Measurements from ENCODE around the gene PIGX.
"Not testable (repeated sequence)": the region's sequence is repeated elsewhere in the genome, so short reads cannot be mapped to it uniquely, and the experiment has no call there.

Gene PIGX

GRCh38 chr3:196706731-196707130 lies 5.4 kb upstream of the PIGX start:
- no peak for DNase-seq

GRCh38 chr3:196707566-196707965 lies 4.6 kb upstream of the PIGX start:
- DNase-seq, result no peak

- DNase-seq, result no peak
Observed at GRCh38 chr3:196708467-196708866, 3.7 kb upstream of the PIGX start.

DNA sequence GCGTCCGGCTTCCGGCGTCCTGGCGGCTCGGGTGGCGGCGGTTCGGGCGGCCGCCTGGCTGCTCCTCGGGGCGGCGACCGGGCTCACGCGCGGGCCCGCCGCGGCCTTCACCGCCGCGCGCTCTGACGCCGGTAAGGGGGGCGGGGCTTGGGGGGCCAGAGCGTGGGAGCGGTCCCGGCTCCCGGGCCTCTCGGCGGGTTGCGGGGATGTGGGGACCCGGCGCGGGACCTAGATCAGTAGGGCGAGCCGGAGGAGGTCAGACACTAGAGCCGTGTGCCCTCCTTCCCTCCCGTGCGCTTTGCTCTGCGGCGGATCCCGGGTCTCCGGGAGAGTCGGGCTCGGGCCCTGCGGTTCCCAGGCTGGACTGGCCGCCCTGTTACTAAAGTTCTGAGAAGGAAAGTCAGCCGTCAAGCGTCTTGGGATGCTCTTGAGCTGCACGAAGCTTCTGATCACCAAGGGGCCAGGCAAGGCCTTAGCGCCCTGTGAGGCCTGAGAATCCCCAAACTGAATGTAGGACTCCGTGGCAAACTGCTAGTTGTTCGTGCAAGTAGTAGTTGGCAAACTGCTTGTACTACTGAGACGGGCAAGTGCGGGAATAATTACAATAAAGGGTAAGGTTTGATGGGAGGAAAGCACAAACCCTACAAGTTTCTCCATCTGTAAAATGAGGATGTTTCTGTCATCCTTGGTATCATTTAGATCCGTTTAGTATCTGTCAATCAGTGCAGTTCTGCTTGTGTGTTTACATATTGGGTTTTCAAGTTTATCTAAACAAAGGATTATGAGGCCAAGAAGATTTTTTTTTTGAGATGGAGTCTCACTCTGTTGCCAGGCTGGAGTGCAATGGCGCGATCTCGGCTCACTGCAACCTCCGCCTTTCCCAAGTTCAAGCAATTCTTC lies 587 bp downstream of the PIGX start:
- no peak for DNase-seq

DNA sequence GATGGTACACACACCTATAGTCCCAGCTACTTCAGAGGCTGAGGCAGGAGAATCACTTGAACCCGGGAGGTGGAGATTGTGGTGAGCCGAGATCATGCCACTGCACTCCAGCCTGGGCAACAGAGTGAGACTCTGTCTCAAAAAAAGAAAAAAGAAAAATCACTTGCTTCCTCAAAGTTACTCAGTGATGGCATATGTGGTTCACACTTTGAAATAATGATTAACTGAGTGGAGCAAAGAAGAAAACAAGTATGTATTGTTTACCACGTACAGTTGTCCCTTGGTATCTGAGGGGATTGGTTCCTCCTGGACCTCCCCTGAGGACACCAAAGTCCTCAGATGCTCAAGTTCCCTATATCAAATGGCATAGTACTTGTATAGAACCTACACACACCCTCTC lies 5.0 kb downstream of the PIGX start:
- DNase-seq, result not testable (repeated sequence)

DNA sequence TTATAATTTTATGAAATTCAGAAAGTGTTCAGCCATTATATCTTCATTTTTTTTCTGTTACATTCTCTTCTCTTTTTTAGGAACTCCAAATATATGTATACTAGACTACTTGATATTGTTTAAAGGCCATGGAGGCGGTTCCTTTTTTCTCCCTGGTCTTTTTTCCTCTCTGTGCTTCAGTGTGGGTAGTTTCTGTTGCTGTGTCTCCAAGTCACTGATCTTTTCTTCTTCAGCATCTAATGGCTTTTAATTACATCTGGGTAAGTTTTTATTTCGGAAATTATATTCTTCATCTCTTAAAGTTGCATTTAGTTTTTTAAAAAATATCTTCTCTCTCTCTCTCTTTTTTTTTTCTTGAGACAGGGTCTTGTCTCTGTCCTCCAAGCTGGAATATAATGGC lies 8.9 kb downstream of the PIGX start:
- no peak for DNase-seq

DNA sequence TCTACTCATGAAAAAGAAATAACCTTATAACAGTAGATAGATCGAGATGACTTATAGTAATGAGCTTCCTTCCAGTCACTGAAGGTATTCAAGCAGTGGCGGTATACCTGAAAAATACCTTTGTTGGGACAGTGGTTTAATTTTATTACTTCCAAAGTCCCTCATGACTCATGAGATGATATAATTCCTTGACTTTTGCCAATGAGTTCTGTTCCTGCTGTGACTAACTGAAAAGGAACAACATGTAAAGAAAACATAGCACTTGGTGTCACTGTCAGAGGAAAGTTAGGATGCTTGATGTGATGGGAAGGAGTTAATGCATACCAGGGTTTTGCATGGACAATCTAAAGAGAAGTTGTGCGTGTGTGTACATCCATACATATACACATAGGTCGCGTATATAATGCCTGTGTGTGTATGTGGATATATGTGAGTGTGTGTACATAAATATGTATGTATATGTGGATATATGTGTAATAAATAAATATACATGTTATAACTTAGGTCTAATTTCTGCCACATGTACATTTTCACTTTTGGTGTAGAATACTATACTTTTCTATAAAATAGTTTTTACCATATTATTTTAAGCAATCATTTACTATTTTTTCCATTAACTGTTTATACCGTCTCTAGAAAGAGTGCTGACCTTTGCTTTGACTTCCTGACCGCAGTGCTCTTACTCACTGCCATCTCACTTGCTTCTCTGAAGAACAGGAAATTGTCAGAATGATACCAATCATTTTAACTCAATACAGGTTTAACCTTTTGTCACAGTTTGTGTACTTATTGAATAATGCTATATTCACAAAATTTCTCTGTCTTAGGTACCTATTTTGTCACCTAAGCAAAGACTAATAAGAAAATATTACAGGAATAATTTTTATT lies 14.9 kb downstream of the PIGX start:
- peak; percentile 67 for DNase-seq

DNA sequence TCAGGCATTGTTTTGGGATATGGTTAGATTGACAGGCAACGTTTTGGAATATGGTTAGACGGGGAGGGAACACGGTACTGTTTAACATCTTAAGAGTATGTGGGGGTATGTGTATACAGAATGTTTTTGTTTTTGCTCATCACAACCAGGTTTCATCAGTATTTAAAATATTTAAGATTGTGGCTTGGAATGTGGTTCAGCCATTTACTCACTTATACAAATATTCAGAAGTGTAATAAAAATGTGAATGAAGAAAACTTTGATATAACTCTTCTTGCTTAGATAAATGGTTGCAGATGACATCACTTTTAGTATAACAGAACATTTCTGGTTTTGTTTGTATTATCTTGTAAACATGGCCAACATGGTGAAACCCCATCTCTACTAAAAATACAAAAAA lies 23.6 kb downstream of the PIGX start:
- no peak for DNase-seq

DNA sequence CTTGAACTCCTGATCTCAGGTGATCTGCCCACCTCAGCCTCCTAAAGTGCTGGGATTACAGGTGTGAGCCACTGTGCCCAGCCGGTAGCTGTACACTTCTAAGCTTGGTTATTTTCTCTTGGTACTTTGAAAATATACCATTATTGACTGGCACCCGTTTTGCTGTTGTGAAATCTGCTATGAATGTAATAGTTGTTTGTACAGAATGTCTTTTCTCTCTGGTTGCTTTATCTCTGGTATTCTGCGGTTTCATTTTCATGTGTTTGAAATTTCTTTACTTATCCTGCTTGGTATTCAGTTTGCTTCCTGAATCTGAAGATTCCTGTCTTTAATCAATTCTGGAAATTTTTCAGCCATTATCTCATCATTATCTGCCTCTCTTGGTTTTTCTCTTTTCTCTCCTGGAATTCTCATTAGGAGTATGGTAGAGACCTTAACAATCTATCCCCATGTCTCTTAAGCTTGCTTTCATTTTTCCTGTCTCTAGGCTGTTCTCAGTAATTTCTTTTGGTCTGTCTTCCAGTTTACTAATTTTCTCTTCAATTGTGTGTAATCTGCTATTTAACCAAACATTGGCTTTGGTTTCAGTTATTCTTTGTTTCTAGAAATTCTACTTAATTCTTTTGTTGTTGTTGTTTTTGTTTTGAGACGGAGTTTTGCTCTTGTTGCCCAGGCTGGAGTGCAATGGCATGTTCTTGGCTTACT lies 24.6 kb downstream of the PIGX start:
- DNase-seq, result no peak

GRCh38 chr3:196737655-196738054 lies 25.5 kb downstream of the PIGX start:
- DNase-seq, result no peak

DNA sequence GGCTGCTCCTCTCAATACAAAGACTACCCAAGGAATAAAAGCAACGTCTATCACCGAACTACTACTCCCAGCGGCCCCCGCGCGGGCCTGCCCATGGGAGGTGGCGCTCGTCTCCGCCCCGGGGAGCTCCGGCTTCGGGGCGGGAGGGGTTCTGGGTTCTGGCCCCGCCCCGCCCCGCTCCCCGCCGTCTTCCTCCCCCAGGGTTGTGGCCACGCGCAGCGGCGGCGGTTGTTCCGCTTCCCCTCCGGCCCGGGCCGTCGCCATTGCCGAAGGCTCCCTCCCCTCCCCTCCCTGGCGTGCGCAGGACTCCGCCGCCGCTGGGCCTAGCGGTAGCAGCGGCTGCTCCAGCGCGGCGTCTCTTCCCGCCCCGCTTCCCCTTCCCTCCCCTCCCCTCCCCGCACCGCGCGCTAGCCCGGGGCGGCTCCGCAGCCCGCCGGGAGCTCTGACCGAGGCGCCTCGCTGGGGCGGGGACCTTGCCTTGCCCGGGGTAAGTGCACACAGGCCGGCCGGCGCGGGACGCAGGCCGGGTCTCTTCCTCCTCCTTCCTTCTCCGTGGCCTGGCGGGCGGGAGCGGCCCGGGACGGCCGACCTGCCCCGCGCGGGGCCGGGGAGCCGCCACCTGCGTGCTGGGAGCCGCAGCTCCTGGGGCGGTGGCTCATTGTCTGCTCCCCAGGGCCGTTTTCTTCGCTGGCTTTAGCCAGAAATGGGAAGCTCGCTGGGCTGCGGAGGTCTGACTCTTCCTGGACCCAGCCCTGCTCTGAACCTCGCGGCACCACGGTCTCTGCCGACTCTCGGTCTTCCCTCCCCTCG lies 27.7 kb downstream of the PIGX start, which contains the start of gene PAK2:
Gene PAK2 (plus strand): TSS at position 187 of the 810 bp plus-strand sequence. CDS start 42,790 bp downstream, outside the sequence.
- peak; percentile 95 for DNase-seq

GRCh38 chr3:196740481-196741248 lies 28.5 kb downstream of the PIGX start:
- DNase-seq, result peak; percentile 42

DNA sequence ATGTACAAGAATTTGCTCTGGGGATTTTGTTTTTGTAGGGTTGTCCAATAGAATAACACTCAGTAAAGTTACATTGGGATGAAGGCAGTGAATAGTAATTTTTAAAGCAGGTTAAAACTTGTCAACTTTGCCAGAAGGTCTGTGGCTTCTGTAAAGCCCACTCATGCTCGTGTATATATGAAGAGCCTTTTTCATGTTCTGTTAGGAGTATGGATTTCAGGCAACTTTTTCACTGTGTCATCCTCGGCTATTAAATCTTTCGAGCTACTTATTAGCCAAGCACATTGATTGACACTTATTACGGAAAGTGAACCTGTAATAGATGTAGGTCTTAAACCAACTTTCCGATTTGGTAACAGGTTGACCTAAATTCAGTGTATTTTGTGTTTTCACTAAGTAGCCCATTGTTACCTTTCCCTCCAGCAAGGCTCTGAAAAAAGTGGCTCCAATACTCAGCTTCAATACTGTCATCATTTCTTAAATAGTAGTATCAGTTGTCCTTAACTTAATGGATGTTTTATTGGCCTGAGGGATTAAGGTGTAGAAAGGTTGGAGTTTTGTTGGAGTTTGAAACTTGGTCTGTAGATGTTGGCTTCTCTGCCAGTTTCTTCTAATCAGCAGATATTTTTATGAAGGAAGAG lies 29.2 kb downstream of the PIGX start:
- DNase-seq, result no peak

- DNase-seq, result not testable (repeated sequence)
Observed at GRCh38 chr3:196743569-196743968, 31.4 kb downstream of the PIGX start.

DNA sequence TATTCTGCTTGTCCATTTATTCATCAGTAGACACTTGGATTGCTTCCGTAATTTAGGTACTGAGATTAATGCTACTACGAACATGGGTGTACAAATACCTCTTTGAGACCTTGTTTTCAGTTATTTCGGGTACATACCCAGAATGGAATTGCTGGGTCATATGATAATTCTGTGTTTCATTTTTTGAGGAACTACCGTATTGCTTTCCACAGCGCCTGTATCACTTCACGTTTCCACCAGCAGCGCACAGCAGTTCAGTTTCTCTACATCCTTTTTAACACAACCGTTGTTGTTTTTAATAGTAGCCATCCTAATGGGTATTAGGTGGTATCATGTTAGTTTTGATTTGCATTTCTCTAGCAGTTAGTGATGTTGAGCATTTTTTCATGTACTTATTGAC lies 36.9 kb downstream of the PIGX start:
- no peak for DNase-seq

GRCh38 chr3:196753201-196753600 lies 41.0 kb downstream of the PIGX start:
- DNase-seq, result no peak

DNA sequence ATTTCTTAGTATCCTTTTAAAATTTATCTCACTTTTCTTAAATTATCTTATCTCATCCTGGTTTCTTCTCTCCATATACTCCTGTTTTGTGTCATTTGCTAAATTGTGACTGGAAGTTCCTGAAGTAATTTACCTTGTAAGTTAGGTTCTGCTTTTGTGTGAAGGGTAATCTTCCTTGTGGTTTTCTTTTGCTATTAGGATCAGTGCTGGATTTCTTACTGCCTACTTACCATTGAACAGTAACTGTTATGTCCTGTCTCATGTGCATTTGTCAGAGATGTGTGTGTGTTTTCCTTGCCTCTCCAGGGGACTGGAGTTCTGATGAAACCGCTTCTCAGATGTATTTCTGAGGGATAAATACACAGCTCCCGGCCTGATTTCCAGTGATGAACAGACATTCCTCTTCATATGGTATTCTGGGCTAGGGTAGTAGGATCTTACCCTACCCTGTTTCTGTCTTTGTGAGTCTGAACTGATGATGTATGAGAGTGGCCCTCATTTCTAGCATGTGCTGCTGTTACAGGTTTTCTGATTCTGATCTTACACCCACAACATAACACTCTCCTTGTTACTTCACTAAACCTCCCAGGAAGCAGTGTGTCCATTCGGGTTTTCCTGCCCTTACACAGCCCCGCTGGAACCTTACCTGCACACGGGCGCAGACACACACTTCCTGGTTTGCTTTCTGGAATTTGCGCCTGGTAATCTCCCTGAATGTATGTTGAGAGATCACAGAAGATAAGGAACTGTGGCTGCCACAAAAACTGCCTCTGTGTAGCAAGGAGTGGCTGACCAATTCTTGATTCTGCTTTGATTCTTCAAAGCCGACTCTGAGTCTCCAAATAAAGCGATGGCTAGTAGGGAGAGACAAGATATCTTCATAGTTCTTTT lies 42.2 kb downstream of the PIGX start:
- DNase-seq, result no peak

GRCh38 chr3:196756732-196757131 lies 44.6 kb downstream of the PIGX start:
- DNase-seq, result no peak

DNA sequence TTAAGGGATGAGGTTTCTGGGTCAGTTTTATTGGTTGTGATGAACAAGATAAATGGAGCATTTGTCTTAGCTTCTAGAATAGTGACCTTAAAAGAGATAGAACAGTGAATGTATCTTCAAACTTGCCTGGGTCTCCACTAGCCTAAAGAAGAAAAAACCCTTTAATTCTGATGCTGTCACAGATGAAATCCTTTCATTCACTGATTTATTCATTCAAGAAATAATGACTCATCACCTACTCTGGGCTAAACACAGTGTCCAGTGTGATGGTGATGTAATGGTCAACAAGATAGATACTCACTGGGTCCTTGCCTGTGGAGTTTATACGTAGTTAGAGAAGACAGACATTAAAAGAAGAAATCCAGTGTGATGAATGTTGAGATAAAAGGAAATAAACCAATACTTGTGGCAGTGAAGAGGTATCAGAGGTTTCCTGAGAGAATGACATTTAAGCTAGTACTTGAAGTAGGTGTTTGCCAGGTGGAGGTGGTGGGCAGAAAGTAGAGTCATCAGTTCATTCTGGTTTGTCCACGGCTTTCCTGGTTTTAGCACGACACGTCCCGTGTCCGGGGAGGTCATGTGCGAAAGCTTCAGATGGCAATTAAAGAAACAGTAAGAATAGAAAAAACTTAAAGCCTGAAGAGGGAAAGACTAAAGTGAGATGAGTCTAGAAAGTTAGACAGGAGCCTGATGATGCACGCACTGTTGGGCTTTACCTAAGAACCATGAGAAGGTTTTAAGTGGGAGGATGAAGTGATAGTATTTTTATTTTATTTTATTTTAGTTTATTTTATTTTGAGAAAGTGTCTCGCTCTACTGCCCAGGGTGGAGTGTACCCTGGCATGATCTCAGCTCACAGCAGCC lies 45.9 kb downstream of the PIGX start:
- DNase-seq, result no peak
